Liver (tissue), 9 donors: Measurements from ENCODE around the gene SPINK9. TPM values are rescaled to one million over a fixed set of nuclear protein-coding genes. Genes with fewer than 3 reads are reported as not detected.

ENCODE experiments used
- DNase-seq: peaks from one replicate; pipeline ENCODE4 v3.0.0-alpha.2; 2017; ENCODE audit warnings: low spot score
- H3K27ac ChIP-seq, 2 donors: one replicate each; pipeline ENCODE4 v1.7.0; 2013; ENCODE audit warnings: inconsistent platforms in 2 of 2, low read length in 2 of 2, control low read depth in 1 of 2, low read depth in 1 of 2, mild to moderate bottlenecking in 1 of 2
- H3K27me3 ChIP-seq, 4 donors: one replicate each; pipeline versions ENCODE4 v1.6.1 to v1.7.0; 2013; ENCODE audit warnings: low read length in 3 of 4, inconsistent platforms in 1 of 4, mild to moderate bottlenecking in 1 of 4, moderate library complexity in 1 of 4; ENCODE audit not compliant: control insufficient read depth in 4 of 4, insufficient read depth in 4 of 4
- H3K36me3 ChIP-seq, 4 donors: one replicate each; pipeline versions ENCODE4 v1.6.1 to v1.7.0; 2013; ENCODE audit warnings: low read length in 3 of 4, mild to moderate bottlenecking in 3 of 4, low read depth in 1 of 4, moderate library complexity in 1 of 4; ENCODE audit not compliant: control insufficient read depth in 4 of 4, insufficient read depth in 3 of 4
- H3K4me1 ChIP-seq, 4 donors: one replicate each; pipeline versions ENCODE4 v1.6.1 to v1.7.0; 2013; ENCODE audit warnings: low read length in 3 of 4, mild to moderate bottlenecking in 3 of 4, moderate library complexity in 1 of 4; ENCODE audit not compliant: control insufficient read depth in 4 of 4, insufficient read depth in 4 of 4
- H3K4me3 ChIP-seq, 3 donors: one replicate each; pipeline versions ENCODE4 v1.6.1 to v1.7.0; 2013; ENCODE audit warnings: low read length in 3 of 3, control low read depth in 1 of 3, low read depth in 1 of 3, mild to moderate bottlenecking in 1 of 3
- H3K9ac ChIP-seq, 2 donors: one replicate each; pipeline ENCODE4 v1.7.0; 2013; ENCODE audit warnings: low read length in 2 of 2, mild to moderate bottlenecking in 2 of 2, moderate library complexity in 2 of 2, control low read depth in 1 of 2, low read depth in 1 of 2
- H3K9me3 ChIP-seq, 4 donors: one replicate each; pipeline versions ENCODE4 v1.6.1 to v1.7.0; 2013; ENCODE audit warnings: low read length in 3 of 4; ENCODE audit not compliant: control insufficient read depth in 4 of 4
- EGR1 ChIP-seq, 2 donors: IDR thresholded peaks; 2 replicates each; pipeline ENCODE4 v1.6.1; 2016 to 2018; ENCODE audit warnings: antibody characterized with exemption in 2 of 2, low read depth in 2 of 2
- FOXA2 ChIP-seq: IDR thresholded peaks from 2 replicates; pipeline ENCODE4 v1.6.1; 2016; ENCODE audit warnings: antibody characterized with exemption
- GABPA ChIP-seq, 2 donors: IDR thresholded peaks in 1 of 2; conservative IDR thresholded peaks in 1 of 2; 2 replicates each; pipeline ENCODE4 v1.6.1; 2016; ENCODE audit warnings: antibody characterized with exemption in 2 of 2, mild to moderate bottlenecking in 1 of 2, moderate library complexity in 1 of 2
- HNF4A ChIP-seq, 2 donors: conservative IDR thresholded peaks; 2 replicates each; pipeline ENCODE4 v1.6.1; 2016; ENCODE audit warnings: antibody characterized with exemption in 2 of 2, mild to moderate bottlenecking in 2 of 2
- HNF4G ChIP-seq: IDR thresholded peaks from 2 replicates; pipeline ENCODE4 v1.6.1; 2016; ENCODE audit warnings: antibody characterized with exemption
- JUND ChIP-seq, 2 donors: IDR thresholded peaks; 2 replicates each; pipeline ENCODE4 v1.6.1; 2016; ENCODE audit warnings: antibody characterized with exemption in 2 of 2
- MAX ChIP-seq: IDR thresholded peaks from 2 replicates; pipeline ENCODE4 v1.6.1; 2016; ENCODE audit warnings: antibody characterized with exemption
- NR2F2 ChIP-seq: IDR thresholded peaks from 2 replicates; pipeline ENCODE4 v1.6.1; 2016; ENCODE audit warnings: antibody characterized with exemption
- RAD21 ChIP-seq, 2 donors: IDR thresholded peaks; 2 replicates each; pipeline ENCODE4 v1.6.1; 2016; ENCODE audit warnings: antibody characterized with exemption in 2 of 2, mild to moderate bottlenecking in 2 of 2
- SP1 ChIP-seq: IDR thresholded peaks from 2 replicates; pipeline ENCODE4 v1.6.1; 2018; ENCODE audit warnings: antibody characterized with exemption, mild to moderate bottlenecking
- TAF1 ChIP-seq: conservative IDR thresholded peaks from 2 replicates; pipeline ENCODE4 v1.6.1; 2016; ENCODE audit warnings: antibody characterized with exemption, mild to moderate bottlenecking
- ZBTB33 ChIP-seq: IDR thresholded peaks from 2 replicates; pipeline ENCODE4 v1.6.1; 2016; ENCODE audit warnings: antibody characterized with exemption
- WGBS: extraction: QIAGEN DNeasy Blood & Tissue Kit; methylation state at CpG from one replicate; pipeline ENCODE4 v1.1.7; 2013; 5-methylcytosine and 5-hydroxymethylcytosine counted together
- polyA plus RNA-seq, 2 donors: library from polyadenylated mRNA; stranded (reverse) in 1 of 2; unstranded in 1 of 2; fragments of 200-250 nt in 1 of 2; fragments of >200 nt in 1 of 2; fragmentation: Nextera tagmentation in 1 of 2; extraction: Ambion mirVana in 1 of 2; gene quantifications; one replicate each; pipeline versions ENCODE4 v1.2.1 to v1.2.3, GENCODE V29; 2013 to 2015
- total RNA-seq, 2 donors: library from RNA; depleted of rRNA; stranded (reverse); fragments of >200 nt; gene quantifications; one replicate each; pipeline ENCODE4 v1.2.3, GENCODE V29; 2014
- TF ChIP-seq, protein P1 (sequence below): IDR thresholded peaks from 2 replicates; pipeline ENCODE4 v1.6.1; 2016; ENCODE audit warnings: antibody characterized with exemption
- TF ChIP-seq, protein P2 (sequence below): fragments of 150-350 bp; IDR thresholded peaks from 2 replicates; pipeline ENCODE4 v1.5.1; 2017; ENCODE audit warnings: improper control_type of control experiment, low read depth, low read length; ENCODE audit not compliant: missing input control
- donor health status: healthy.
- donor health status: healthy.
- donor health status: healthy.
- donor health status: healthy.
- donor health status: healthy.

Gene SPINK9
- total and polyA plus RNA-seq, 4 donors: not detected

GRCh38 chr5:148364343-148364742 lies 29.0 kb downstream of the SPINK9 start:
- Histone ChIP-seq H3K27me3 (no peaks in the 10 kb centered on the region), H3K4me1 (peaks cover 0 to 14% (median 5%) of the 10 kb centered on the region in 4 donors), H3K36me3 (no peaks in the 10 kb centered on the region), H3K4me3 (no peak overlapping the region), H3K27ac (no peak overlapping the region), H3K9ac (no peak overlapping the region), H3K9me3 (no peaks in the 10 kb centered on the region)
- no peak for DNase-seq
- TF ChIP-seq HNF4A (conservative IDR thresholded peaks at IDR 0.05) (peak; percentile 8 to 28), TAF1 (no peak), HNF4G (no peak)

DNA sequence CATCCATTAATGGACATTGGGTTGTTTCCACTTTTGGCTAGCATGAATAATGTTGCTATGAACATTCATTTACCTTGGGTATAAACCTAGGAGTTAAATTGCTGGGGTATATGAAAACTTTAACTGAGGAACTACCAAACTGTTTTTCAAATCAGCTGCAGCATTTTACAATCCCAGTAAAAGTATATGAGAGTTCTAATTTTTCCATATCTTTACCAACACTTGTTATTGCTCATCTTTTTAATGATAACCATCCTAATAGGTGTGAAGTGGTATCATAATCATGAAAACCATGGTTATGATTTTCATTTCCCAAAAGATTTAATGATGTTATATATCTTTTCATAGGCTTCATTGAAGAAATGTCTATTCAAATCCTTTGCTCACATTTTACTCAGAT lies 32.9 kb downstream of the SPINK9 start:
- TF ChIP-seq TAF1 (no peak), JUND (IDR thresholded peaks at IDR 0.05) (no peak)
- Histone ChIP-seq H3K9me3 (no peaks in the 10 kb centered on the region), H3K36me3 (no peaks in the 10 kb centered on the region), H3K9ac (no peak overlapping the region), H3K27ac (no peak overlapping the region), H3K4me1 (peaks cover 0 to 14% (median 5%) of the 10 kb centered on the region in 4 donors), H3K27me3 (no peaks in the 10 kb centered on the region), H3K4me3 (no peak overlapping the region)
- no peak for DNase-seq

GRCh38 chr5:148372166-148372725 lies 36.9 kb downstream of the SPINK9 start:
- DNase-seq: no peak
- Histone ChIP-seq H3K27me3 (no peaks in the 10 kb centered on the region), H3K4me1 (no peaks in the 10 kb centered on the region), H3K36me3 (peaks cover 0 to 2% (median 0%) of the 10 kb centered on the region in 4 donors), H3K27ac (no peak overlapping the region), H3K4me3 (no peak overlapping the region), H3K9me3 (no peaks in the 10 kb centered on the region), H3K9ac (no peak overlapping the region)
- TF ChIP-seq NR2F2: no peak
- no peak for TF ChIP-seq SP1
- no peak for TF ChIP-seq GABPA (IDR thresholded peaks at IDR 0.05 in 1 of 2, conservative IDR thresholded peaks at IDR 0.05 in 1 of 2)
- no peak for TF ChIP-seq ZBTB33
- no peak for TF ChIP-seq EGR1 (IDR thresholded peaks at IDR 0.05; ENCODE audit: low read depth in 2 of 2)
- TF ChIP-seq, protein P1, sequence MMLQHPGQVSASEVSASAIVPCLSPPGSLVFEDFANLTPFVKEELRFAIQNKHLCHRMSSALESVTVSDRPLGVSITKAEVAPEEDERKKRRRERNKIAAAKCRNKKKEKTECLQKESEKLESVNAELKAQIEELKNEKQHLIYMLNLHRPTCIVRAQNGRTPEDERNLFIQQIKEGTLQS: no peak
- 66% methylated on average over 2 of the region's 2 CpGs for WGBS

DNA sequence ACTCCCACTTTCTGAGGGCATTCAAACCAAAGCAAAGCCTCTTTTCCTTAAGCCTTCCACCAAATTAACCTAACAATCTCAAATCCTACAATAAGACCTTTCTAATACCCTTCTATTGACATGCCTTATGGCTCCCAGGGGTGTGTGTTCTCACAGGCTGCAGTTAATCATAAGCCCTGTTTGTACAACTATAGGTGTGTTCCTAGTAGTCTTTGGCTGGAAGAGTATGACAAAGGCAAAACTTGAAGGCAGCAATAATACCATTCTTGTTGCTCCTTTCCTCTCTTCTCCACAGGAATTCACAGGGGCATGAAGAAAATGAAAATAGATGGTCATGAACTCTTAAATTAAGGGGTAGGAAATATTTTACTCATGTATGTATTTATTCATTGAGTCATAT lies 37.5 kb downstream of the SPINK9 start:
- Histone ChIP-seq H3K4me1 (no peaks in the 10 kb centered on the region), H3K9ac (no peak overlapping the region), H3K4me3 (no peak overlapping the region), H3K36me3 (peaks cover 0 to 5% (median 0%) of the 10 kb centered on the region in 4 donors), H3K27ac (no peak overlapping the region), H3K9me3 (no peaks in the 10 kb centered on the region), H3K27me3 (no peaks in the 10 kb centered on the region)
- TF ChIP-seq JUND (IDR thresholded peaks at IDR 0.05) (no peak), HNF4A (conservative IDR thresholded peaks at IDR 0.05) (no peak), SP1 (no peak), EGR1 (IDR thresholded peaks at IDR 0.05; ENCODE audit: low read depth in 2 of 2) (no peak), FOXA2 (no peak), MAX (no peak), RAD21 (IDR thresholded peaks at IDR 0.05) (no peak), ZBTB33 (no peak), NR2F2 (no peak), TAF1 (no peak)
- TF ChIP-seq, protein P2, sequence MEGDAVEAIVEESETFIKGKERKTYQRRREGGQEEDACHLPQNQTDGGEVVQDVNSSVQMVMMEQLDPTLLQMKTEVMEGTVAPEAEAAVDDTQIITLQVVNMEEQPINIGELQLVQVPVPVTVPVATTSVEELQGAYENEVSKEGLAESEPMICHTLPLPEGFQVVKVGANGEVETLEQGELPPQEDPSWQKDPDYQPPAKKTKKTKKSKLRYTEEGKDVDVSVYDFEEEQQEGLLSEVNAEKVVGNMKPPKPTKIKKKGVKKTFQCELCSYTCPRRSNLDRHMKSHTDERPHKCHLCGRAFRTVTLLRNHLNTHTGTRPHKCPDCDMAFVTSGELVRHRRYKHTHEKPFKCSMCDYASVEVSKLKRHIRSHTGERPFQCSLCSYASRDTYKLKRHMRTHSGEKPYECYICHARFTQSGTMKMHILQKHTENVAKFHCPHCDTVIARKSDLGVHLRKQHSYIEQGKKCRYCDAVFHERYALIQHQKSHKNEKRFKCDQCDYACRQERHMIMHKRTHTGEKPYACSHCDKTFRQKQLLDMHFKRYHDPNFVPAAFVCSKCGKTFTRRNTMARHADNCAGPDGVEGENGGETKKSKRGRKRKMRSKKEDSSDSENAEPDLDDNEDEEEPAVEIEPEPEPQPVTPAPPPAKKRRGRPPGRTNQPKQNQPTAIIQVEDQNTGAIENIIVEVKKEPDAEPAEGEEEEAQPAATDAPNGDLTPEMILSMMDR: no peak
- DNase-seq: no peak
